NB4 (cell line): Measurements from ENCODE around the gene AGAP1.

Source experiments
- DNase-seq: peaks from one replicate; pipeline ENCODE4 v3.0.0; 2010; ENCODE audit warnings: low read depth
- H3K4me3 ChIP-seq: one replicate; pipeline ENCODE4 v1.5.1; 2011; ENCODE audit warnings: mild to moderate bottlenecking, low read depth, low read length, moderate library complexity
- MAX ChIP-seq: IDR thresholded peaks from 2 replicates; pipeline ENCODE4 v1.6.1; 2011; ENCODE audit warnings: low read depth, low read length
- MYC ChIP-seq: IDR thresholded peaks from 2 replicates; pipeline ENCODE4 v1.6.1; 2011; ENCODE audit warnings: low read depth, low read length
- POLR2A ChIP-seq: IDR thresholded peaks from 2 replicates; pipeline ENCODE4 v1.6.1; 2011; ENCODE audit warnings: mild to moderate bottlenecking; ENCODE audit not compliant: insufficient read length; ENCODE audit errors: extremely low read depth
- TF ChIP-seq, protein P1 (sequence below): IDR thresholded peaks from one replicate; pipeline ENCODE4 v1.5.1; 2012; ENCODE audit warnings: low read depth, low read length

AGAP1 gene

DNA sequence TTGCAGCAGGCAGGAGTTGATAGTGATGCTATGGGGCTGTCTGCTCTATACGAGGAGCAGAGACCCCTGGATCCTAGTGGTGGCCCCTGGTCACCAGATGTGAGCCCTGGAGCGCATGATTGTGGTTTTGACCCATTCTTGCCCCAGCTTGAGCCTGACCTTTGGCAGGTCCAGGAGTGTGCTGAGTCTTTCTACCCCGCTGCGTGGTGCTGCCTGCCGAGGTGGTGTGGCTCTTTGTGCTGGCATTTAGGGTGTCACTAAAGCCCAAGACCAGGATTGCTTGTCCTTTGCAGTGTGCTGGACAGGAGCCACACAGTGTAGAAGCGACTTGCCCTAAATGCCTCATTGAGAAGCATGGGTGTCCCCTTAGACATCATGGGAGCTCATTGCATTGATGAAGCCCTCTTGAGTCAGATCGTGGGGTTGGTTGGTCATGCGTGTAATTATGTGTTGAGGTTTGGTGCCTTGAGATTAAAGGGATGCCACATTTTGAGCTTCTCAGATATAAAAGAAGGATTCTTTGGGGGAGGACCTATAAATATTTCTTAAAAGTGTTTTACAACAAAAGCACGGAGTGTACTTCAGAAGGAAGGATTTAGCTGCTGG, 88.3 kb downstream of the AGAP1 start:
- no peak overlapping the region for H3K4me3 ChIP-seq
- TF ChIP-seq MAX: no peak
- TF ChIP-seq, protein P1, sequence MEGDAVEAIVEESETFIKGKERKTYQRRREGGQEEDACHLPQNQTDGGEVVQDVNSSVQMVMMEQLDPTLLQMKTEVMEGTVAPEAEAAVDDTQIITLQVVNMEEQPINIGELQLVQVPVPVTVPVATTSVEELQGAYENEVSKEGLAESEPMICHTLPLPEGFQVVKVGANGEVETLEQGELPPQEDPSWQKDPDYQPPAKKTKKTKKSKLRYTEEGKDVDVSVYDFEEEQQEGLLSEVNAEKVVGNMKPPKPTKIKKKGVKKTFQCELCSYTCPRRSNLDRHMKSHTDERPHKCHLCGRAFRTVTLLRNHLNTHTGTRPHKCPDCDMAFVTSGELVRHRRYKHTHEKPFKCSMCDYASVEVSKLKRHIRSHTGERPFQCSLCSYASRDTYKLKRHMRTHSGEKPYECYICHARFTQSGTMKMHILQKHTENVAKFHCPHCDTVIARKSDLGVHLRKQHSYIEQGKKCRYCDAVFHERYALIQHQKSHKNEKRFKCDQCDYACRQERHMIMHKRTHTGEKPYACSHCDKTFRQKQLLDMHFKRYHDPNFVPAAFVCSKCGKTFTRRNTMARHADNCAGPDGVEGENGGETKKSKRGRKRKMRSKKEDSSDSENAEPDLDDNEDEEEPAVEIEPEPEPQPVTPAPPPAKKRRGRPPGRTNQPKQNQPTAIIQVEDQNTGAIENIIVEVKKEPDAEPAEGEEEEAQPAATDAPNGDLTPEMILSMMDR: no peak
- no peak for TF ChIP-seq POLR2A
- no peak for TF ChIP-seq MYC
- no peak for DNase-seq

GRCh38 chr2:235582729-235583128, 88.9 kb downstream of the AGAP1 start:
- TF ChIP-seq MYC: no peak
- no peak for TF ChIP-seq POLR2A
- TF ChIP-seq, protein P1: no peak
- no peak for TF ChIP-seq MAX
- no peak overlapping the region for H3K4me3 ChIP-seq
- no peak for DNase-seq

- H3K4me3 ChIP-seq: no peak overlapping the region
- TF ChIP-seq POLR2A: no peak
- no peak for TF ChIP-seq MYC
- TF ChIP-seq, protein P1: no peak
- TF ChIP-seq MAX: no peak
- DNase-seq: no peak
Observed at GRCh38 chr2:235583144-235583543, 89.3 kb downstream of the AGAP1 start.

DNA sequence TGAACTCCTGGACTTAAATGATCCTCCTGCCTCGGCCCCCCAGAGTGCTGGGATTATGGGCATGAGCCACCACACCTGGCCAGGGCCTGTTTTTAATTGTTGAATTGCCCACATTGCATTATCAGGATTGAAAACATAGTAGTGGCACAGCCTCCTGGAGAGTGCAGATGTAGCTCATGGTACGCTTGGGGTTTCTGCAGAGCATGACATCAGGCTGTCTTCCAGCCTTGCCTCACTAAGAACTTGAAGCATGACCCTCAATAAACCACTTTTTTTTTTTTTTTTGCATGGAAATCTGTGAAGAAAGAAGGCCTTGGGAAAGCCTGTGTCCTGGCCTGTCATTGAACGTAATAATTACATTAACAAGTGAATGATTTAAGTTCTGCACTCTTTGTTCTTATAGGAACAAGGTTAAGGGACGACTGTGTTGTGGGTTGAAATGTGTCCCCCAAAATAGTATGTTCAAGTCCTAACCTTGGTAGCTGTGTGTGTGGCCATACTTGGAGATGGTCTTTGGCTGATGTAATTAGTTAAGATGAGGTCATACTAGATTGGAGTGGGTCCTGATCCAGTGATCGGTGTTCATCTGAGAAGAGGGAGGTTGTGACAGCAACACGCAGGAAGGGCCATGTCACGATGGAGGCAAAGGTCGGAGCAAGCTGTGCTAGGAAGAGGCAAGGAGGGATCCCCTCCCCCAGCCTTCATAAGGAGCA, 90.2 kb downstream of the AGAP1 start:
- TF ChIP-seq, protein P1: no peak
- TF ChIP-seq POLR2A (no peak), MAX (no peak), MYC (no peak)

DNA sequence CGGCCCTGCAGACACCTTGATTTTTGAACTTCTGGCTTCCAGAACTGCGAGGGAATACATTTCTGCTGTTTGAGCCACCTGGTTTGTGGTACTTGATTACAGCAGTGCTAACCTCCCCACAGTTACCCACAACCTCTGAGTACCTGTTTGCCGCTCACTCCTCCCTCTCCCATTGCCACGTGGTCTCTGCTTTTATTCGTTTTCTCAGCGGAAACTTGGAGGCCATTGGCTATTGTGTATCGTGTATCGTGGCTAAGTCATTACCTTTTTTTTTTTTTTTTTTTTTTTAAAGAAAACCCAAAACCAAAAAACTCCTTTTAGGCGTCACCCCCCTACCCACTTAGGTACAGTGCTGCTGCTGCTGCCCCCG, 90.8 kb downstream of the AGAP1 start:
- no peak overlapping the region for H3K4me3 ChIP-seq
- TF ChIP-seq POLR2A (no peak), MAX (no peak), MYC (no peak)
- TF ChIP-seq, protein P1: no peak
- no peak for DNase-seq

More for the DNA sequence above, 90.2 kb downstream of the AGAP1 start:
- no peak for DNase-seq
- no peak overlapping the region for H3K4me3 ChIP-seq
